ENCODE measurements around the gene TSPYL2.

Gene TSPYL2

GRCh38 chrX:53071064-53071463 lies 11.1 kb upstream of the TSPYL2 start:
- H3K27ac ChIP-seq (ENCODE audit: low read length) = no peak overlapping the region
- peaks cover 7% of the 10 kb centered on the region for H3K9me3 ChIP-seq (ENCODE audit: control insufficient read depth, low read depth, low read length)
- H3K9ac ChIP-seq (ENCODE audit: low read length) = no peak overlapping the region
- H3K27me3 ChIP-seq (ENCODE audit: control insufficient read depth, insufficient read depth, low read length) = no peaks in the 10 kb centered on the region
- H3K36me3 ChIP-seq (ENCODE audit: control insufficient read depth, low read depth, low read length) = no peaks in the 10 kb centered on the region
- H3K4me1 ChIP-seq (ENCODE audit: control insufficient read depth, low read depth, low read length) = no peaks in the 10 kb centered on the region
- H3K4me3 ChIP-seq (ENCODE audit: low read length) = no peak overlapping the region

DNA sequence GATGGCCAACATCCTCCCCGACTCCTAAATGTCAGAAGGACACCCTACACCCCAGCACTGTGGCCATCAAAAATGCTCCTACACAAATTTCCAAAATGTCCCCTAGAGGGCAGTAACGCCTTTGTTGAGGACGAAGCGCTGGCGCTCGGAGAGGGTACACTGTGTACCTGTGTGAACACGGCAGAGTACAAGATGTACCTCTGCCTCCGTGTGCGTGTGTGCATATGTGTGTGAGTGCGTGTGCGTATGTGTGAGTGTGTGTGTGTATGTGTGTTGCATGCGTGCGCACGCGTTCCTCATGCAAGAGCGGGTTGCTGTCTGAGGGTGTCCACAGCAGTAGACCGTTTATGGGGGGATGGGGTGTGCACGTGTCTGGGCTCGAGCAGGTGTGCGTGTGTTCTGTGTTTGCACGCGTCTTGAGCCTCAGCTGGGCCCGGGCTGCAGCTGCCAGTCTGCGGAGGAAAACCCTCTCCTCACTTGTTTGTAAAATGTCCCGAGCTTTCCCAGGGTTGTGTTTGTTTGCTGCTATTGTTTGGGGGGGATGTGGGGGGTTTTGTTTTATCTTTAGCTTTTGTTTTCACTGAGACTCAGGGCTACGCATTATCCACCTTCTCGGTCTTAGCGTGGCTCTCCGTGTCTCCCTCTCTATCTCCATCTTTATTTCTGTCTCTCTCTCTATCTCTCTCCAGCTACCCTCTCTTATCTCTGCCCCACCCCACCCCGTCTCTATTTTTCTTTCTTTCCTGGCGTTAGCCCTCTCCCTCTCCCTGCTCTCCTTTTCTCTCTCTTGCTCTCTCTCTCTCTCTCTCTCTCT lies 10.4 kb upstream of the TSPYL2 start:
- Histone ChIP-seq H3K27me3 (ENCODE audit: control insufficient read depth, insufficient read depth, low read length) (no peaks in the 10 kb centered on the region), H3K9me3 (ENCODE audit: control insufficient read depth, low read depth, low read length) (peaks cover 7% of the 10 kb centered on the region), H3K4me3 (ENCODE audit: low read length) (peak overlapping the region; percentile 54), H3K4me1 (ENCODE audit: control insufficient read depth, low read depth, low read length) (no peaks in the 10 kb centered on the region), H3K27ac (ENCODE audit: low read length) (no peak overlapping the region), H3K9ac (ENCODE audit: low read length) (no peak overlapping the region), H3K36me3 (ENCODE audit: control insufficient read depth, low read depth, low read length) (no peaks in the 10 kb centered on the region)

GRCh38 chrX:53072418-53073114 lies 9.6 kb upstream of the TSPYL2 start:
- no peak overlapping the region for H3K27ac ChIP-seq (ENCODE audit: low read length)
- H3K9ac ChIP-seq (ENCODE audit: low read length) = no peak overlapping the region
- H3K9me3 ChIP-seq (ENCODE audit: control insufficient read depth, low read depth, low read length) = peaks cover 7% of the 10 kb centered on the region

GRCh38 chrX:53073115-53073586 lies 9.0 kb upstream of the TSPYL2 start:
- Histone ChIP-seq H3K27ac (ENCODE audit: low read length) (no peak overlapping the region), H3K27me3 (ENCODE audit: control insufficient read depth, insufficient read depth, low read length) (no peaks in the 10 kb centered on the region), H3K36me3 (ENCODE audit: control insufficient read depth, low read depth, low read length) (no peaks in the 10 kb centered on the region), H3K9me3 (ENCODE audit: control insufficient read depth, low read depth, low read length) (peaks cover 7% of the 10 kb centered on the region), H3K4me3 (ENCODE audit: low read length) (no peak overlapping the region), H3K4me1 (ENCODE audit: control insufficient read depth, low read depth, low read length) (no peaks in the 10 kb centered on the region), H3K9ac (ENCODE audit: low read length) (no peak overlapping the region)

More at GRCh38 chrX:53072418-53073114, 9.6 kb upstream of the TSPYL2 start:
- Histone ChIP-seq H3K4me1 (ENCODE audit: control insufficient read depth, low read depth, low read length) (no peaks in the 10 kb centered on the region), H3K27me3 (ENCODE audit: control insufficient read depth, insufficient read depth, low read length) (no peaks in the 10 kb centered on the region), H3K36me3 (ENCODE audit: control insufficient read depth, low read depth, low read length) (no peaks in the 10 kb centered on the region), H3K4me3 (ENCODE audit: low read length) (peak overlapping the region; percentile 54)

DNA sequence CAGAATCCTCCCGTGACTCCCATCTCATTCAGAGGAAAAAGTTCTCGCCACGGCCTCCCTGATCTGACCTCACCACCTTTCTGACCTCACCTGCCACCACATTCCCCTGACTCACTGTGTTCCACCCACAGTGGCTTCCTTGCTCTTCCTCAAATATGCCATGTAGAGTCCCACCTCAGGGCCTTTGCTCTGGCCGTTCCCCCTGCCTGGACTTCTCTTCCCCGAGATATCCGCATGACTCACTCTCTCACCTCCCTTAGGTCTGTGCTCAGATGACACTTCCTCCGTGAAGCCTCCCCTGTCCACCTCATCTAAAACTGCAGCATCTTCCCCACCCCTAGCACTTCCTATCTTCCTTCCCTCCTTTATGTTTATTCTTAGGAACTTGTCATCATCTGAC lies 7.2 kb upstream of the TSPYL2 start:
- Histone ChIP-seq H3K36me3 (ENCODE audit: control insufficient read depth, low read depth, low read length) (no peaks in the 10 kb centered on the region), H3K27me3 (ENCODE audit: control insufficient read depth, insufficient read depth, low read length) (no peaks in the 10 kb centered on the region), H3K9me3 (ENCODE audit: control insufficient read depth, low read depth, low read length) (peaks cover 2% of the 10 kb centered on the region), H3K9ac (ENCODE audit: low read length) (no peak overlapping the region), H3K4me1 (ENCODE audit: control insufficient read depth, low read depth, low read length) (no peaks in the 10 kb centered on the region), H3K4me3 (ENCODE audit: low read length) (no peak overlapping the region), H3K27ac (ENCODE audit: low read length) (no peak overlapping the region)

DNA sequence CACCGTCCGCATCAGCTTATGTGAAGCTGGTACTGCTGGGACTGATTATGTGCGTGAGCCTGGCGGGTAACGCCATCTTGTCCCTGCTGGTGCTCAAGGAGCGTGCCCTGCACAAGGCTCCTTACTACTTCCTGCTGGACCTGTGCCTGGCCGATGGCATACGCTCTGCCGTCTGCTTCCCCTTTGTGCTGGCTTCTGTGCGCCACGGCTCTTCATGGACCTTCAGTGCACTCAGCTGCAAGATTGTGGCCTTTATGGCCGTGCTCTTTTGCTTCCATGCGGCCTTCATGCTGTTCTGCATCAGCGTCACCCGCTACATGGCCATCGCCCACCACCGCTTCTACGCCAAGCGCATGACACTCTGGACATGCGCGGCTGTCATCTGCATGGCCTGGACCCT lies 5.5 kb upstream of the TSPYL2 start:
- no peak overlapping the region for H3K9ac ChIP-seq (ENCODE audit: low read length)
- no peaks in the 10 kb centered on the region for H3K27me3 ChIP-seq (ENCODE audit: control insufficient read depth, insufficient read depth, low read length)

GRCh38 chrX:53077207-53078197 lies 4.7 kb upstream of the TSPYL2 start:
- Histone ChIP-seq H3K9ac (ENCODE audit: low read length) (no peak overlapping the region), H3K27me3 (ENCODE audit: control insufficient read depth, insufficient read depth, low read length) (no peaks in the 10 kb centered on the region), H3K36me3 (ENCODE audit: control insufficient read depth, low read depth, low read length) (no peaks in the 10 kb centered on the region), H3K4me3 (ENCODE audit: low read length) (no peak overlapping the region), H3K27ac (ENCODE audit: low read length) (no peak overlapping the region), H3K4me1 (ENCODE audit: control insufficient read depth, low read depth, low read length) (no peaks in the 10 kb centered on the region), H3K9me3 (ENCODE audit: control insufficient read depth, low read depth, low read length) (peaks cover 2% of the 10 kb centered on the region)

More for the DNA sequence above, 5.5 kb upstream of the TSPYL2 start:
- no peaks in the 10 kb centered on the region for H3K4me1 ChIP-seq (ENCODE audit: control insufficient read depth, low read depth, low read length)
- H3K4me3 ChIP-seq (ENCODE audit: low read length) = no peak overlapping the region
- peaks cover 2% of the 10 kb centered on the region for H3K9me3 ChIP-seq (ENCODE audit: control insufficient read depth, low read depth, low read length)
- H3K27ac ChIP-seq (ENCODE audit: low read length) = no peak overlapping the region
- H3K36me3 ChIP-seq (ENCODE audit: control insufficient read depth, low read depth, low read length) = no peaks in the 10 kb centered on the region

DNA sequence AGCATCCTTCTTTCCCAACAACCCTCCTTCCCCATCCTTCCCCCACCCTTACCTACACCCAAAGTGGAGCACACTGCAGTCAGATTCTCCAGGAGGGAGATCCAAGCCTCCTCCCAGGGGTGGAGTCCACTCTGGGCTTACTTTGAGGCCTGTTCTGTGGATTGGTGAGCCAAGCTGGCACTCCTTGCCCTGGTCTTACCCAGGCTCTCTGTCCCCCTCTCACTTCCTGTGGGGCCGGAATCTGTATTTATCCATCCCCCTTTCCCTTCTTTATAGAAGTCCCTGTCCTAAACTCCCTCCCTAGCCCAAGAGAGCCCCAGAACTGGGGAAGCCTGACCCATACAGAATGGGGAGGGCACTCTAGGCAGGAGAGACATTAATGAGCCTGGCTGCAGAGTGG lies 3.2 kb upstream of the TSPYL2 start:
- no peaks in the 10 kb centered on the region for H3K4me1 ChIP-seq (ENCODE audit: control insufficient read depth, low read depth, low read length)
- H3K9me3 ChIP-seq (ENCODE audit: control insufficient read depth, low read depth, low read length) = no peaks in the 10 kb centered on the region
- H3K27me3 ChIP-seq (ENCODE audit: control insufficient read depth, insufficient read depth, low read length) = no peaks in the 10 kb centered on the region

DNA sequence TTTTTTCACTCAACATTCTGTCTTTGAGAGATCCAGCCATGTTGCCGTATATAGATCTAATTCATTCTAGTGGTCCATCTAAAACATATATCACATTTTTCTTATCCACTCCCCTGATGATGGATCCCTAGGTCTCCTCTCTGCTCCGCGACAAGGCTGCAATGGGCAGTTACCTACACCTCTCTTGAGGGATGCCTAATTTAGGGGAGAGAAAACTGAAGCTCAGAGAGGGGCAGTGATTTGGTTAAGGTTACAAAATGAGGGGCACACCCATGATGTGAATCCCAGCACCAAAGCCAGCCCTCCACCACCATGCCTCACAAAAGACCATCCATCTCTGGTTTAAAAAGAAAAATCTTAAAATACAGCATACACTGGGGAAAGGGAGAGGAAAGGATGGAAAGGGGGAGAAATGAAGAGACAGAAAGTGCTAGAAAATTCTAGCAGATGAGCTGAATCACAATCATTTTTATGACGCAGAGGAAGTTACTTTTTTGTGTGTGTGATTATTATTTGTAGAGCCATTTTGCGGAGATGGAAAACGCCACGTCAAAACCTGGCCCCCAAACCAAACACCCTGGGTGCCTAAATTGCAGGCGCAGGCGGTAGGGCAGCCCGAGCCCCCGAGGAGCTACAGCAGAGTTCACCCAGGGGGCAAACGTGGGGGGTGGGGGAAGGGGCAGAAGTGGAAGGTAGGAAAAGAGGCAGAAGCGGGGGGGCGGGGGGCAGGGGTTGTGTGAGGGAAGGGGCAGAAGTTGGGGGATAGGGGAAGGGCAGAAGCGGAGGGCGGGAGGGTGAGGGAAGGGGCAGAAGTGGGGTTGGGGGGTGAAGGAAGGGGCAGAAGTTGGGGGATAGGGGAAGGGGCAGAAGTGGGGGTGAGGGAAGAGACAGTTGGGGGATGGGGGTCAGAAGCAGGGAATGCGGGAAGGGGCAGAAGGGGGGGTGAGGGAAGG lies 1.3 kb upstream of the TSPYL2 start:
- Histone ChIP-seq H3K9ac (ENCODE audit: low read length) (peak overlapping the region; percentile 10), H3K27me3 (ENCODE audit: control insufficient read depth, insufficient read depth, low read length) (no peaks in the 10 kb centered on the region), H3K27ac (ENCODE audit: low read length) (no peak overlapping the region), H3K36me3 (ENCODE audit: control insufficient read depth, low read depth, low read length) (peaks cover 9% of the 10 kb centered on the region), H3K9me3 (ENCODE audit: control insufficient read depth, low read depth, low read length) (no peaks in the 10 kb centered on the region), H3K4me1 (ENCODE audit: control insufficient read depth, low read depth, low read length) (no peaks in the 10 kb centered on the region), H3K4me3 (ENCODE audit: low read length) (peak overlapping the region; percentile 8)

More for the DNA sequence above, 3.2 kb upstream of the TSPYL2 start:
- Histone ChIP-seq H3K27ac (ENCODE audit: low read length) (no peak overlapping the region), H3K4me3 (ENCODE audit: low read length) (no peak overlapping the region), H3K36me3 (ENCODE audit: control insufficient read depth, low read depth, low read length) (no peaks in the 10 kb centered on the region), H3K9ac (ENCODE audit: low read length) (no peak overlapping the region)

GRCh38 chrX:53082773-53083616 lies 828 bp downstream of the TSPYL2 start:
- peak overlapping the region; percentile 48 for H3K9ac ChIP-seq (ENCODE audit: low read length)
- no peaks in the 10 kb centered on the region for H3K9me3 ChIP-seq (ENCODE audit: control insufficient read depth, low read depth, low read length)
- H3K4me3 ChIP-seq (ENCODE audit: low read length) = peak overlapping the region; percentile 63
- H3K36me3 ChIP-seq (ENCODE audit: control insufficient read depth, low read depth, low read length) = peaks cover 21% of the 10 kb centered on the region
- no peak overlapping the region for H3K27ac ChIP-seq (ENCODE audit: low read length)
- no peaks in the 10 kb centered on the region for H3K27me3 ChIP-seq (ENCODE audit: control insufficient read depth, insufficient read depth, low read length)
- no peaks in the 10 kb centered on the region for H3K4me1 ChIP-seq (ENCODE audit: control insufficient read depth, low read depth, low read length)
